Endothelial cell of umbilical vein (primary cell): ENCODE data around the gene PARD3B.

ENCODE experiments used
- CTCF ChIP-seq, 2 donors: IDR thresholded peaks; 1 replicate in 1 of 2; 2 replicates in 1 of 2; pipeline ENCODE4 v1.5.1; 2011; ENCODE audit warnings: low read length in 2 of 2, mild to moderate bottlenecking in 2 of 2, moderate library complexity in 2 of 2, control low read depth in 1 of 2, inconsistent platforms in 1 of 2, low read depth in 1 of 2; ENCODE audit not compliant: insufficient read depth in 1 of 2; ENCODE audit errors: extremely low read depth in 1 of 2
- POLR2A ChIP-seq: IDR thresholded peaks from 2 replicates; pipeline ENCODE4 v1.6.1; 2012; ENCODE audit warnings: low read depth, mild to moderate bottlenecking, control low read depth, low read length

- TF ChIP-seq CTCF (IDR thresholded peaks at IDR 0.05; ENCODE audit: extremely low read depth in 1 of 2, insufficient read depth in 1 of 2, low read depth in 1 of 2, low read length in 2 of 2) = no peak
- TF ChIP-seq POLR2A = no peak
These were observed 1025.4 kb downstream of the PARD3B start for GRCh38 chr2:205570648-205571047.
